Keratinocyte (primary cell): ENCODE measurements around the gene TPT1. TPM values are rescaled to one million over a fixed set of nuclear protein-coding genes. Genes with fewer than 3 reads are reported as not detected.

ENCODE experiments used
- DNase-seq: peaks from one replicate; pipeline ENCODE4 v3.0.0-alpha.2; 2011; ENCODE audit warnings: low read depth, missing footprints, low spot score
- FAIRE-seq: peaks from 2 replicates; lab custom pipeline; 2011; peaks lifted over from hg19 to GRCh38; lab: Jason Lieb, UNC
- H2AFZ ChIP-seq: 2 replicates; pipeline ENCODE4 v1.6.0; 2012; ENCODE audit warnings: low read length, control low read depth, inconsistent platforms; ENCODE audit not compliant: control insufficient read depth
- H3K27ac ChIP-seq: 2 replicates; pipeline ENCODE4 v1.5.1; 2011; ENCODE audit warnings: low read length; ENCODE audit not compliant: control insufficient read depth, insufficient read depth
- H3K27me3 ChIP-seq: 3 replicates; pipeline ENCODE4 v1.6.0; 2011; ENCODE audit warnings: low read length; ENCODE audit not compliant: control insufficient read depth, insufficient read depth; ENCODE audit errors: extremely low read depth
- H3K36me3 ChIP-seq, 2 experiments: 2 replicates in 1 of 2; 3 replicates in 1 of 2; pipeline ENCODE4 v1.5.1; 2011; ENCODE audit warnings: low read length in 2 of 2, mild to moderate bottlenecking in 1 of 2; ENCODE audit not compliant: control insufficient read depth in 2 of 2, insufficient read depth in 2 of 2; ENCODE audit errors: extremely low read depth in 1 of 2
- H3K4me1 ChIP-seq: 3 replicates; pipeline ENCODE4 v1.5.1; 2011; ENCODE audit warnings: low read length; ENCODE audit not compliant: control insufficient read depth, insufficient read depth; ENCODE audit errors: extremely low read depth
- H3K4me2 ChIP-seq: 3 replicates; pipeline ENCODE4 v1.6.0; 2011; ENCODE audit warnings: low read depth, low read length; ENCODE audit not compliant: control insufficient read depth, insufficient read depth; ENCODE audit errors: extremely low read depth
- H3K4me3 ChIP-seq, 3 experiments: fragments of 200-600 bp in 1 of 3; sonication (generic) in 1 of 3; 2 replicates in 2 of 3; 3 replicates in 1 of 3; pipeline ENCODE4 v1.5.1; 2011 to 2016; ENCODE audit warnings: low read length in 3 of 3, mild to moderate bottlenecking in 3 of 3, control low read depth in 2 of 3, inconsistent platforms in 1 of 3, low read depth in 1 of 3, mixed read lengths in 1 of 3, mixed run types in 1 of 3, moderate library complexity in 1 of 3; ENCODE audit not compliant: control insufficient read depth in 2 of 3, insufficient read depth in 2 of 3; ENCODE audit errors: extremely low read depth in 1 of 3
- H3K79me2 ChIP-seq: 2 replicates; pipeline ENCODE4 v1.6.0; 2012; ENCODE audit warnings: low read length; ENCODE audit not compliant: control insufficient read depth, insufficient read depth
- H3K9ac ChIP-seq: 3 replicates; pipeline ENCODE4 v1.6.0; 2011; ENCODE audit warnings: low read length; ENCODE audit not compliant: control insufficient read depth, insufficient read depth; ENCODE audit errors: extremely low read depth
- H3K9me1 ChIP-seq: 3 replicates; pipeline ENCODE4 v1.6.0; 2011; ENCODE audit warnings: low read length; ENCODE audit not compliant: control insufficient read depth, insufficient read depth; ENCODE audit errors: extremely low read depth
- H3K9me3 ChIP-seq: 2 replicates; pipeline ENCODE4 v1.5.1; 2012; ENCODE audit warnings: low read depth, low read length; ENCODE audit not compliant: control insufficient read depth
- H4K20me1 ChIP-seq: 3 replicates; pipeline ENCODE4 v1.6.0; 2011; ENCODE audit warnings: low read length; ENCODE audit not compliant: control insufficient read depth, insufficient read depth; ENCODE audit errors: extremely low read depth
- CTCF ChIP-seq, 3 experiments: IDR thresholded peaks in 1 of 3; conservative IDR thresholded peaks in 1 of 3; optimal IDR thresholded peaks in 1 of 3; 2 replicates in 2 of 3; 3 replicates in 1 of 3; pipeline versions ENCODE3 to v1.5.1; 2011; ENCODE audit warnings: low read length in 3 of 3, mild to moderate bottlenecking in 3 of 3, moderate library complexity in 2 of 3, control low read depth in 1 of 3, inconsistent platforms in 1 of 3; ENCODE audit not compliant: insufficient read depth in 2 of 3; ENCODE audit errors: extremely low read depth in 1 of 3
- EZH2 ChIP-seq: IDR thresholded peaks from one replicate; pipeline ENCODE4 v1.6.1; 2012; ENCODE audit warnings: inconsistent platforms, mild to moderate bottlenecking, low read length, moderate library complexity
- dilution Hi-C: fragments of 300-500 bp; cut with MboI; formaldehyde crosslinking; loops from one replicate; pipeline ENCODE4 v1.7.0; 2020; ENCODE audit warnings: low sequenced_read_pairs; ENCODE audit not compliant: extremely low pct_ligation_motif_present
- polyA plus RNA-seq, 5 experiments: library from polyadenylated mRNA; depleted of rRNA in 3 of 5; stranded (reverse) in 3 of 5; stranded (forward) in 1 of 5; unstranded in 1 of 5; fragments of >200 nt; gene quantifications; 1 replicate in 1 of 5; 2 replicates in 3 of 5; 3 replicates in 1 of 5; pipeline versions ENCODE4 v1.2.1 to v1.2.3, GENCODE V29; 2011 to 2012; ENCODE audit warnings: missing spikeins in 2 of 5, low read depth in 1 of 5, low replicate concordance in 1 of 5

Gene TPT1
- polyA plus RNA-seq, 1 donor (not counting 4 experiments of a cell fraction or from before 2014, with no cell fraction given): 8,174 TPM

- dilution Hi-C loops: no loop called here
- FAIRE-seq: no peak
- no peaks in the 10 kb centered on the region for H3K36me3 ChIP-seq
Measured at GRCh38 chr13:45374917-45375316, 33.9 kb upstream of the TPT1 start.

GRCh38 chr13:45373162-45373547 lies 32.2 kb upstream of the TPT1 start:
- no peak overlapping the region for H3K4me2 ChIP-seq
- dilution Hi-C loops: no loop called here
- FAIRE-seq (no peak), DNase-seq (no peak)
- no peak overlapping the region for H3K9ac ChIP-seq
- H3K9me3 ChIP-seq: no peaks in the 10 kb centered on the region
- H3K4me3 ChIP-seq: no peak overlapping the region
- H3K36me3 ChIP-seq: no peaks in the 10 kb centered on the region
- H3K9me1 ChIP-seq: no peaks in the 10 kb centered on the region
- H2AFZ ChIP-seq: no peak overlapping the region
- H3K27ac ChIP-seq: no peak overlapping the region
- no peaks in the 10 kb centered on the region for H3K79me2 ChIP-seq
- H3K4me1 ChIP-seq: peaks cover 10% of the 10 kb centered on the region
- H3K27me3 ChIP-seq: no peaks in the 10 kb centered on the region
- no peaks in the 10 kb centered on the region for H4K20me1 ChIP-seq
- TF ChIP-seq CTCF (optimal IDR thresholded peaks at IDR 0.05 in 1 of 3, IDR thresholded peaks at IDR 0.05 in 1 of 3, conservative IDR thresholded peaks at IDR 0.05 in 1 of 3; ENCODE audit: extremely low read depth in 1 of 3, insufficient read depth in 2 of 3, low read length in 3 of 3): no peak

More at GRCh38 chr13:45374917-45375316, 33.9 kb upstream of the TPT1 start:
- Histone ChIP-seq H3K27ac (no peak overlapping the region), H3K79me2 (no peaks in the 10 kb centered on the region), H4K20me1 (no peaks in the 10 kb centered on the region), H3K4me1 (no peaks in the 10 kb centered on the region), H3K4me3 (no peak overlapping the region), H3K4me2 (no peak overlapping the region), H3K27me3 (no peaks in the 10 kb centered on the region), H3K9me3 (no peaks in the 10 kb centered on the region), H3K9me1 (no peaks in the 10 kb centered on the region), H3K9ac (no peak overlapping the region), H2AFZ (no peak overlapping the region)
- no peak for DNase-seq
- TF ChIP-seq CTCF (optimal IDR thresholded peaks at IDR 0.05 in 1 of 3, IDR thresholded peaks at IDR 0.05 in 1 of 3, conservative IDR thresholded peaks at IDR 0.05 in 1 of 3; ENCODE audit: extremely low read depth in 1 of 3, insufficient read depth in 2 of 3, low read length in 3 of 3) (no peak), EZH2 (no peak)
